Fibroblast of mammary gland (primary cell): Measurements from ENCODE around the gene ITK.

Experiments
- DNase-seq: peaks from one replicate; pipeline ENCODE4 v3.0.0-alpha.2; 2010; ENCODE audit warnings: low read depth
- H3K4me3 ChIP-seq: 2 replicates; pipeline ENCODE4 v1.5.1; 2011; ENCODE audit warnings: low read depth, mild to moderate bottlenecking, low read length, moderate library complexity; ENCODE audit not compliant: control insufficient read depth
- TF ChIP-seq, protein P1 (sequence below): conservative IDR thresholded peaks from 2 replicates; pipeline ENCODE4 v1.5.1; 2011; ENCODE audit warnings: low read depth, low read length, inconsistent platforms; ENCODE audit not compliant: control insufficient read depth, insufficient read depth

Gene ITK

DNA sequence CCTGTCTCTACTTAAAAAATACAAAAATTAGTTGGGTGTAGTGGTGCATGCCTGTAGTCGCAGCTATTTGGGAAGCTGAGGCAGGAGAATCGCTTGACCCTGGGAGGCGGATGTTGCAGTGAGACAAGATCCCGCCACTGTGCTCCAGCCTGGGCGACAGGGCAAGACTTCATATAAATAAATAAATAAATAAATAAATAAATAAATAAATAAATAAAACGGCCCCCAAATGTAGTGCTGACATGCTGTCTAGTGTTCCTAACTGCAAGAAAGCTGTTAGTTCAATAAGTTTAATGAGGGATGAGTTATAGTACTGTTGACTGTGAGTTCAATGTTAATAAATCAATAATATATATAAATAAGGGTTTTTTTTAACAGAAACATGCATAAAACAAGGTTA, 77.8 kb downstream of the ITK start:
- TF ChIP-seq, protein P1, sequence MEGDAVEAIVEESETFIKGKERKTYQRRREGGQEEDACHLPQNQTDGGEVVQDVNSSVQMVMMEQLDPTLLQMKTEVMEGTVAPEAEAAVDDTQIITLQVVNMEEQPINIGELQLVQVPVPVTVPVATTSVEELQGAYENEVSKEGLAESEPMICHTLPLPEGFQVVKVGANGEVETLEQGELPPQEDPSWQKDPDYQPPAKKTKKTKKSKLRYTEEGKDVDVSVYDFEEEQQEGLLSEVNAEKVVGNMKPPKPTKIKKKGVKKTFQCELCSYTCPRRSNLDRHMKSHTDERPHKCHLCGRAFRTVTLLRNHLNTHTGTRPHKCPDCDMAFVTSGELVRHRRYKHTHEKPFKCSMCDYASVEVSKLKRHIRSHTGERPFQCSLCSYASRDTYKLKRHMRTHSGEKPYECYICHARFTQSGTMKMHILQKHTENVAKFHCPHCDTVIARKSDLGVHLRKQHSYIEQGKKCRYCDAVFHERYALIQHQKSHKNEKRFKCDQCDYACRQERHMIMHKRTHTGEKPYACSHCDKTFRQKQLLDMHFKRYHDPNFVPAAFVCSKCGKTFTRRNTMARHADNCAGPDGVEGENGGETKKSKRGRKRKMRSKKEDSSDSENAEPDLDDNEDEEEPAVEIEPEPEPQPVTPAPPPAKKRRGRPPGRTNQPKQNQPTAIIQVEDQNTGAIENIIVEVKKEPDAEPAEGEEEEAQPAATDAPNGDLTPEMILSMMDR = no peak
- no peak for DNase-seq
- no peak overlapping the region for H3K4me3 ChIP-seq

DNA sequence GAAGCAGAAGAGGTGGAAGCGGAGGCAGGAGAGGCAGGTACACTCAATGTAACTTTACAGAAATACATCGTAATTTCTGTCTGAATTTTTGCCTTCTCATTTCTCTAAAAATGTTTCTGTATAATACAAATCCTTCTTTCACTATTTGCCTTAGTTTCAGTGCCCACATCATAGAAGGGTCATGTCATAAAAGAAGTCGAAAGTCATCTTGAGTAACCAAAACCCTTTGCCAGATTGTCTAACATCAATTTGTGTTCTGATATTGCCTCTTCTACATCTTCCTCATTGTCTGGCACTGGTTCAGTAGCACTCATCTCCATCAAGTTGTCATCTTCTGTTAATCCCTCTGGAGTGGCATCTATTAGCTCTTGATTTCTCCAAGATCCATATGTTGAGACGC, 79.1 kb downstream of the ITK start:
- TF ChIP-seq, protein P1 = no peak
- DNase-seq = no peak
- H3K4me3 ChIP-seq = no peak overlapping the region

DNA sequence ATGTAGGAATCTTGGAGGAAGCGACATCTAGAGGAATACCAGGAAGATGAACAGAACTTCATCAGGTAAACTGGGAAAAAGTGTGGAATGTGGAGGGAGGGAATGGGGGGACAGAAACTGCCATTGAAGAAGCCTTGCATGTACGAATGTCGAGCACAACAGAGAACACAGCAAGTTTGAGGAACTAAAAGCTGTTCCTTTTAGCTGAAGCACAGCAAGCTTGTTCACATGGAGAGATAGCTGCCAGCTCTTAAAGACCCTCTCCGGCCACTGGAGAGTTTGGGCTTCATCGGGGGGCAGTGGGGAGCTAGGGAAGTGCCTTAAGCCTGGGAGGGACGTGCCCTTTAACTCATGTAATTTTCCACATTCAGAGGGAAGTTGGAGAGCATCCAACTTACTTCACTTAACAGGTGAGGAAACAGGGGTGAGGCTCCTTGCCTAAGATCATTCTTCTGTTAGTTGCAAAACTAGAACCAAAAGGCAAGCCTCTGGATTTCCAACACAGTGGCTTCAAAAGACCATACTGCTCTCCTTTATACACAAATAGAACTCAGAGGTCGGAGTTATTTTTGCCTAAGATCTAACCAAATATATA, 83.0 kb downstream of the ITK start:
- TF ChIP-seq, protein P1 = no peak
- no peak for DNase-seq
- no peak overlapping the region for H3K4me3 ChIP-seq

DNA sequence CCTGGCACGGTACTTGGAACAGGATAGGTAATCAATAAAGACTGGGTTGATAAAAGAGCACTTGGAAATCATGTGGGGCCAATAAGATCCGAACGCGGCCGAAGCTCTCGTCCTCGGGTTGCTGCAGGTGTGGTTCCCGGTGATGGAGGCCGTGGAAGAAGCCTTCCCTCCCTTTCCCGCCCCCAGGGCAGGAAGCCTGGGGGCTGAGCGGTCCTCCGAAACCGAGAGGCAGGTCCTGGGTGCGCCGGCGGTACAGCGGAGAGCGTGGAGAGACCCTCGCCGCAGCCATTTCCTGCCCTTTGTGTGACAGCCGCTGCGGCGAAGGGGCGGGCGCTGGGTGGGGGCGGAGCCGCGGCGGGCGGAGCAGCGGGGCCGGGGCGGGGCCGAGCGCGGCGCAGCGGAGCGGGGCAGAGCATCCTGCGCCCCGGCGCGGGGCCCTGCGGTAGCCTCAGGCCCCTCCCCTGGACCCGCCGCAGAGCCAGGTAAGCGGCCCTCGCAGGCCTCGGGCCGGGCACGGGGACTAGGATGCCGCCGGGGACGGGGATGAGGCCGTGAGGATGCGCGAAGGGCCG, 85.2 kb downstream of the ITK start, which contains the start of gene CYFIP2:
TSS of gene CYFIP2 (plus strand) at position 410 of the 572 bp plus-strand sequence. CDS start 19,239 bp downstream, outside the sequence.
- no peak for DNase-seq
- H3K4me3 ChIP-seq = peak within 1 kb of the TSS; percentile 57
- TF ChIP-seq, protein P1 = no peak

DNA sequence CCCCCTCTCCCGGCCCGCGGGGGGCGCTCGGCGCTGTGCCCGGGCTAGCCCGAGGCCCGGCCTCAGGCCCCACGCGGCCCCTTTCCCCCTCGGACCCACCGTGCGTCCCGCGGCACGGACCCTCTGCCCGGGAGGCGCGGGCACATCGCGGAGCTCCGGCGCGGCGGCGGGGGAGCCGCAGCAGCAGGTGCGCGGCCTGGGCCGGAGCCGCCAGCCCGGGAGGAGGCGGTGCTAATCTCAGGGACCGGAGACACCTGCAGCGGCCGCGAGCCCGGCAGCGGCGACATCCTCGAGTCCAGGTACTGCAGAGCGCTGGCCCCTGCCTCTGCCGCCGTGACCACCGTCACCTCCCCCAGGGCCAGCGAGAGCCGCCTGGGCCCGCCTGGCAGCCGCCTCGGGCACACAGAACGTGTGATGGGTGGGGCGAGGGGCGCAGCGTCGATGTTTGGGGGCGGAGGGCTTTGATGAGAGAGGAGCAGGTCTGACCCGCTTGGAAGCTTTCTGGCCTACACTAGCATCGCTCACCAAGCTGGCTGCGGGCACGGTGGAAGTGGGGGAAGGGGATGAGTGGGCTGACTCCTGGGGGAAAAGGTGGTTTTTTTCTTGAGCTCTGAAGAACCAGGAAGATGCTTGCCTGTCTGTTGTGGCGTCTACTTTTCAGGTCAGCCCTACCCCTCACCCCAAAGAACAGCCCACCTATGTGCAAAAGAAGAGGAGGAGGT, 85.8 kb downstream of the ITK start:
- H3K4me3 ChIP-seq = peak overlapping the region; percentile 32
- no peak for DNase-seq

DNA sequence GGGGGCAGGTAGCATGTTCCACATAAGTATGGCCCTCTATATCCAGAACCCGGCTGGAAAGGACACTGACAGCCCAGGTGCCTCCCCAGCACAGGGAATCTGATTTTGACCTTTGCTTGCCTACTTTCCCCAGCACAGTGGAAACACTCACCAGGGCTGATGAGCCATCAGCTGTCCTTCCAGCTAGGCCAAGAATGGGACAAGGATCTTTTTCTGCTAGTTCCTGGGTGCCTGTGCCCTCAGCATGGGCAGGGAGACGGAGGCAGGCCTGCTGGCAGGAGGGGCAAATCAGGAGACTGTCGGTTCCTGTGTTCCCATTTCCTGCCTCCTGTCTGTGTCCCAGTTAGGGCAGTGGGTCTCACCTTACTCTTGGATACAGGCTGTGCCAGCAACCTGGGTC, 86.4 kb downstream of the ITK start:
- H3K4me3 ChIP-seq = no peak overlapping the region
- no peak for DNase-seq
- TF ChIP-seq, protein P1 = no peak

More for the DNA sequence above, 85.8 kb downstream of the ITK start:
- TF ChIP-seq, protein P1 = no peak
